Subcutaneous adipose tissue (tissue), 4 donors: ENCODE measurements around the gene TDRD12. TPM values are rescaled to one million over a fixed set of nuclear protein-coding genes. Genes with fewer than 3 reads are reported as not detected.

ENCODE experiments used
- total RNA-seq, 4 donors: library from RNA; depleted of rRNA; stranded (reverse); fragments of >200 nt; gene quantifications; one replicate each; pipeline ENCODE4 v1.1.0, GENCODE V29; 2016
- TF ChIP-seq, protein P1 (sequence below): fragments of 450-650 bp; IDR thresholded peaks from one replicate; pipeline ENCODE4 v1.5.1; 2016; ENCODE audit warnings: low read depth, mild to moderate bottlenecking, control low read depth, antibody characterized with exemption, moderate library complexity

Gene TDRD12
- total RNA-seq, 4 donors from 2014 or later = 1.2 TPM; not detected in 3

DNA sequence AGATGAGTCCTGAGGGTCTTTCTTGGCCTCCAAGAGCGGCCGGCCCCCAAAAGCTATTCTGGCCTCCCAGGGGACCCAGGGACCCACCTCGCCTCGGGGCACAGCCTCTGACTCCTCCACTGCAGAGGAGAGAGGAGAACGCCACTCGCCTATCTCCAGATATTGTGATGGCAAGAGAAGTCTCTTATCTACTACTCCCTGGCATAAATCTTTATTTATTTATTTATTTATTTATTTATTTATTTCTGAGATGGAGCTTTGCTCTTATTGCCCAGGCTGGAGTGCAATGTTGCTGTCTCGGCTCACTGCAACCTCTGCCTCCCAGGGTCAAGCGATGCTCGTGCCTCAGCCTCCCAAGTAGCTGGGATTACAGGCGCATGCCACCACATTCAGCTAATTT is 139.0 kb downstream of the TDRD12 start:
- TF ChIP-seq, protein P1, sequence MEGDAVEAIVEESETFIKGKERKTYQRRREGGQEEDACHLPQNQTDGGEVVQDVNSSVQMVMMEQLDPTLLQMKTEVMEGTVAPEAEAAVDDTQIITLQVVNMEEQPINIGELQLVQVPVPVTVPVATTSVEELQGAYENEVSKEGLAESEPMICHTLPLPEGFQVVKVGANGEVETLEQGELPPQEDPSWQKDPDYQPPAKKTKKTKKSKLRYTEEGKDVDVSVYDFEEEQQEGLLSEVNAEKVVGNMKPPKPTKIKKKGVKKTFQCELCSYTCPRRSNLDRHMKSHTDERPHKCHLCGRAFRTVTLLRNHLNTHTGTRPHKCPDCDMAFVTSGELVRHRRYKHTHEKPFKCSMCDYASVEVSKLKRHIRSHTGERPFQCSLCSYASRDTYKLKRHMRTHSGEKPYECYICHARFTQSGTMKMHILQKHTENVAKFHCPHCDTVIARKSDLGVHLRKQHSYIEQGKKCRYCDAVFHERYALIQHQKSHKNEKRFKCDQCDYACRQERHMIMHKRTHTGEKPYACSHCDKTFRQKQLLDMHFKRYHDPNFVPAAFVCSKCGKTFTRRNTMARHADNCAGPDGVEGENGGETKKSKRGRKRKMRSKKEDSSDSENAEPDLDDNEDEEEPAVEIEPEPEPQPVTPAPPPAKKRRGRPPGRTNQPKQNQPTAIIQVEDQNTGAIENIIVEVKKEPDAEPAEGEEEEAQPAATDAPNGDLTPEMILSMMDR = no peak

DNA sequence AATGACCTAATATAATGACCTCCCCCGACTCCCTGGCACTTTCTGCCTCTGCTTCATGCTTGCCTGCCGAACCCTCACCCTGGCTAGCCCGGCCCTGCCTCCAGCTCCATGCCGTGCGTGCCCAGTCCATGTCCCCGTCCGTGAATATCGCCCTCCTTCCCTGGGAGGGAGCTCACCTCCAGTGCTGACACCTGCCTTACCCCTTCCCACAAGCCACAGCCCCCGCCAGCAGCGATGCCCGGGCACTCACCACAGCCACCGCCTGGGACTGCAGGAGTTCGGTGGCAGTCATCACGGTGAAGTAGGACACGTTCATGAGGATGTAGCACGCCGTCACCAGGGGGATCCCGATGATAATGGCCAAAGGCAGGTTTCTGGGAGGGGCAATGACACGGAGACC is 140.0 kb downstream of the TDRD12 start:
- TF ChIP-seq, protein P1 = no peak

DNA sequence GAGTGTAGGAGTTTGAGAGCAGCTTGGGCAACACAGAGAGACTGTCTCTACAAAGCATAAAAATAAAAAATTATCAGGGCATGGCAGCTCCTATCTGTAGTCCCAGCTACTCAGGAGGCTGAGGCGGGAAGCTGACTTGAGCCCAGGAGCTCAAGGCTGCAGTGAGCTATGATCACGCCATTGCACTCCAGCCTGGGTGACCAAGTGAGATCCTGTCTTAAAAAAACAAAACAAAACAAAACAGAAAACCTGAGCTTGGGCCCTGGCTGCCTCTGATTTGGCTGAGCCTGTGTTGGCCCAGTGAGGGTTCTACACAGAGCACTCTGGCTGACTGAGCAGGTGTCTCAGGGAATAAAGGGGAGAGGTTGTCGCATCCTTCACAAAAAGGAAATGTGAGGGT is 142.0 kb downstream of the TDRD12 start:
- TF ChIP-seq, protein P1 = no peak

DNA sequence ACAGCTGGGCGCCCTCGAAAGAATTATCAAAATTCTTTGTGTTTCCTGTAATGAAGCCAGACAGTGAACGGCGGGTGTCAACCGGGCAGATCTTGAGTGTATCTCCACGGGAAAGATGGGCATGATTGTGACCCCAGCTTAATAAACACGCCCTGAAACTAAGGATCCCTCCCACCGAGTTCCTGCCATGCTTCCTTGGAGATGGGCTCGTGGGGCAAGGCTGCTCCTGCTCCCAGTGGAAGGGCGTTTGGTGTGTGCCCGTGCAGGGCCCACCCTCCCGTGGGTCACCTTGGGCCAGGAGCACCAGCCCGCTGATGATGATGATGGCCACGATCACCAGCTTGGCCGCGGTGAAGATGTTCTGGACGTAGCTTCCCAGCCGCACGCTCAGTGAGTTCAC is 142.6 kb downstream of the TDRD12 start:
- TF ChIP-seq, protein P1 = no peak

DNA sequence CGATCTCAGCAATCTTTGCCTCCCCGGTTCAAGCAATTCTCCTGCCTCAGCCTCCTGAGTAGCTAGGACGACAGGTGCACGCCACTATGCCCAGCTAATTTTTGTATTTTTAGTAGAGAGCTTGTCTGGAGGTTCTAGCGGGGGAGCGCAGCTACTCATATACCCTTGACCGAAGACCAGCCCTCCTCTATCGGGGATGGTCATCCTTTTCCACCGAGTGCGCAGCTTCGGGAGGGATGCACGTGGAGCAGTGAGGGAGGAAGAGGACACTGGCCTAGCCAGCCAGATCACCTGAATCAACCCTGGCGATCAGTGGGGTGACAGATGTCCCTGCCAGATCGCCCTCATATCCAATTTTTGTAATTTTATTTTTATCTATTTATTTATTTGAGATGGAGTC is 143.2 kb downstream of the TDRD12 start:
- TF ChIP-seq, protein P1 = no peak

DNA sequence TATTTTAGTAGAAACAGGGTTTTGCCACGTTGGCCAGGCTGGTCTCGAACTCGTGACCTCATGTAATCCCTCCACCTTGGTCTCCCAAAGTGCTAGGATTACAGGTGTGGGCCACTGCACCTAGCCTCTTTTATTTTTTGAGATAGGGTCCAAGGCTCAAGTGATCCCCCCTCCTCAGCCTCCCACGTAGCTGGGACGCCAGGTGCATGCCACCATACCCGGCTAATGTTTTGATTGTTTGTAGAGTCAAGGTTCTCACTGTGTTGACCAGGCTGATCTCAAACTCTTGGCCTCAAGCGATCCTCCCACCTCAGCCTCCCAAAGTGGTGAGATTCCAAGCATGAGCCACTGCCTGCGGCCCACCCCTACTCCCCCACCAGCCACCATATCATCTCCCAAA is 143.7 kb downstream of the TDRD12 start:
- TF ChIP-seq, protein P1 = no peak

DNA sequence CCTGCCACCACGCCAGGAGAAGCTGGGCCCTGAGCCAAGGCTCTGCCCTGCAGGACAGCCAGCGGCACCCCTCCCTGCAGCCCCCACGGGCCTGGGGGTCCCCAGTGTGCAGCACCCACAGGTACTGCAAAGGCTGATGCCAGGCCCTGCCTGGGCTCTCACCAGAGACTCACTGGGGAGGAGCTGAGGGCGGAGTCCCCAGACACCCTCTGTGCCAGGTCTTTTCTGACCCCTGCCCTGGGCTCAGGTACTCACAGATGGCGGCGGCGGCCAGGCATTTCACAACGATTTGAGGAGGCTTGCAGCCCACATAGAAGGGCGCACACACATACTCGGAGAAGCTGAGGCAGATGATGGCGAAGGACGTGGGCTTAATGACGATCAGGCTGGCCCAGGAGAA is 144.3 kb downstream of the TDRD12 start:
- TF ChIP-seq, protein P1 = no peak
